Cardiac fibroblast (primary cell): ENCODE measurements around the gene NR3C1.

ENCODE experiments used
- DNase-seq, 2 donors: peaks; one replicate each; pipeline versions ENCODE4 v3.0.0 to v3.0.0-alpha.2; 2010; ENCODE audit warnings: low read depth in 2 of 2
- H3K4me3 ChIP-seq, 2 donors: replicated peaks in 1 of 2; 1 replicate in 1 of 2; 2 replicates in 1 of 2; pipeline ENCODE4 v1.5.1; 2011; ENCODE audit warnings: low read depth in 2 of 2, low read length in 2 of 2, mild to moderate bottlenecking in 2 of 2, moderate library complexity in 1 of 2
- TF ChIP-seq, protein P1 (sequence below): IDR thresholded peaks from one replicate; pipeline ENCODE4 v1.5.1; 2011; ENCODE audit warnings: low read depth, mild to moderate bottlenecking, low read length, inconsistent platforms

NR3C1 gene

GRCh38 chr5:143399616-143400540 lies 3.6 kb downstream of the NR3C1 start:
- TF ChIP-seq, protein P1, sequence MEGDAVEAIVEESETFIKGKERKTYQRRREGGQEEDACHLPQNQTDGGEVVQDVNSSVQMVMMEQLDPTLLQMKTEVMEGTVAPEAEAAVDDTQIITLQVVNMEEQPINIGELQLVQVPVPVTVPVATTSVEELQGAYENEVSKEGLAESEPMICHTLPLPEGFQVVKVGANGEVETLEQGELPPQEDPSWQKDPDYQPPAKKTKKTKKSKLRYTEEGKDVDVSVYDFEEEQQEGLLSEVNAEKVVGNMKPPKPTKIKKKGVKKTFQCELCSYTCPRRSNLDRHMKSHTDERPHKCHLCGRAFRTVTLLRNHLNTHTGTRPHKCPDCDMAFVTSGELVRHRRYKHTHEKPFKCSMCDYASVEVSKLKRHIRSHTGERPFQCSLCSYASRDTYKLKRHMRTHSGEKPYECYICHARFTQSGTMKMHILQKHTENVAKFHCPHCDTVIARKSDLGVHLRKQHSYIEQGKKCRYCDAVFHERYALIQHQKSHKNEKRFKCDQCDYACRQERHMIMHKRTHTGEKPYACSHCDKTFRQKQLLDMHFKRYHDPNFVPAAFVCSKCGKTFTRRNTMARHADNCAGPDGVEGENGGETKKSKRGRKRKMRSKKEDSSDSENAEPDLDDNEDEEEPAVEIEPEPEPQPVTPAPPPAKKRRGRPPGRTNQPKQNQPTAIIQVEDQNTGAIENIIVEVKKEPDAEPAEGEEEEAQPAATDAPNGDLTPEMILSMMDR = no peak
- DNase-seq = peak in 1 of 2 donors; percentile 30
- peak overlapping the region; percentile 16 to 86 for H3K4me3 ChIP-seq

DNA sequence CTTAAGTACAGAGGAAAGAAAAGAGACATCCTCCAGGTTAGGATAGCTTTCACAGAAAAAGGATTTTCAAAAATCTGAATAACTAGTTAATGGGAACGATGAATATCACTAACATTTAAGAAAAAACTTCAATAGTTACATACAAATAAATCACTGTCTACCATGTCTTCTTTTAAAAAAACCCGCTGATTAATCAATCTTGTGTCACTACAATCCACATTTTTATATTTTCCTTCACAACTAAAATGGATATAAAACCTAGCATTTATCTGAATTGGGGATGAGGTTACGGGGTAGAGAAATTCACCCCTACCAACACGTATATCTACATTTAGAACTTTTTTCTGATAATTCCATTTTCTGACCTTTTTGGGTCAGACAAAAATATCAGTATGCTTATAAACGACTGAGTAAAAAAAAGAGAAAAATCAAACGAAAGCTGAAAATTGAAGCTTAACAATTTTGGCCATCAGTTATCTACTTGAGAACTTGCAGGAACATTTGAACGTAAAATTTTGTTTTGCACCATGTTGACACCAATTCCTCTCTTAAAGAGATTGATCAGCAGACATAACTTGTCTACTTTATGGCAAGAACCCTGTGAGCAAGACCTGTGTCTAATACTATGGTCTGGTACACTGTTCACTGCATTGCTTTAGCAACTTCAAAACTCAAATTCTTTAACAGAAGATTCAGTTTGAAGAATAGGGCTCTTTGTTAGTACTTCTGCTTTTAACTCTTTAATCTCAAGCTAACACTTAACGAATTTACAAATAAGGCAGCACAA lies 4.8 kb downstream of the NR3C1 start:
- peak overlapping the region in 1 of 2 donors; percentile 86 for H3K4me3 ChIP-seq
- TF ChIP-seq, protein P1 = no peak
- DNase-seq = peak in 1 of 2 donors; percentile 62

DNA sequence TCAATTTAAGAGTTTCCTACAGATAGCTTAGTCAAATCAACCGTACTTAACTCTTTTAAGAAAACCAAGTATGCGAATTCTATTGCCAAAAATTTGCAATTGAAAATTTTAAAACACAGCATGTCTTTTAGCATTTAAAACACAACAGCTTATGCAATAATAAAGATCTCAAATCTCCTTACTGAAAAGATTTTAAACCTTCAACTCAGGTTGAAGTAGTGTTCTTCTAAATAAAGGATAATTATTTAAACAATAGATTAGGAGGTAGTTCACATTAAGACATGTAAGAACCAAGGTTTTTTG lies 5.5 kb downstream of the NR3C1 start:
- peak in 1 of 2 donors; percentile 42 for DNase-seq
- TF ChIP-seq, protein P1 = no peak
- peak overlapping the region in 1 of 2 donors; percentile 86 for H3K4me3 ChIP-seq

DNA sequence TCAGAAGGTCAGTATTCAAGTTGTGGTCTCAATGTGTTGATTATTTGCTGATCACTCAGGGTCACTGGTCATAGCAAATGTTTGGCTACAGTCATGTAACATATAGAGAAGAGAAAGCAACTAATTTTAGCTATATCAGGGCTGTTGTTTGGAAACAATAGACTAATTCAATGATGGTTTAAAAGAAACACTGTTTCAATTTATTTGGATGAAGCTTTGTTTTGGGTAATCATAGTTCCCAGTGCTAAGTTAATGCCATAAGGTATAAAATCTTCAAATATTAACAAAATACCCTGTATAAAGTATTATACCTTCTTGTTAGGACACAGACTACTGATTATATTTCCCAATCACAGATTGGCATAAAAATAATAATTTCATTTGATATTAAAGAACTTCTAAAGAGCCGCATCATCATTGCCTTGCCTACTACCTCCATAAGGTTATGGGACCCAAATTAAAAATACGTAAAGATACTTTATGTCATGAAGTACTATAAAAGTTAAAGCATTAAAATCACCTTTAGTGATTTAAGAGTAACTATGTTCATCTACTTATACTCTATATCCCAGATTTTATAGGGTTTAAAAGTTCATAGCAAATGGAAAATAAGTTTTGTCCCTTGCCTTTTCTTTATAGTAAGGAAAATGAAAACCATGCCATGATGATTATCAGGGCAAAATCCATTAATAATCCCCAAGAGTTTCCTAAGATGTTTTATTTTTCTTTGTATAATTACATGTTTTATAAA lies 6.0 kb downstream of the NR3C1 start:
- peak in 1 of 2 donors; percentile 34 for DNase-seq
- peak overlapping the region in 1 of 2 donors; percentile 86 for H3K4me3 ChIP-seq
- TF ChIP-seq, protein P1 = no peak

- peak overlapping the region in 1 of 2 donors; percentile 86 for H3K4me3 ChIP-seq
- TF ChIP-seq, protein P1 = no peak
- DNase-seq = no peak
Observed at GRCh38 chr5:143396353-143396940, 7.0 kb downstream of the NR3C1 start.

DNA sequence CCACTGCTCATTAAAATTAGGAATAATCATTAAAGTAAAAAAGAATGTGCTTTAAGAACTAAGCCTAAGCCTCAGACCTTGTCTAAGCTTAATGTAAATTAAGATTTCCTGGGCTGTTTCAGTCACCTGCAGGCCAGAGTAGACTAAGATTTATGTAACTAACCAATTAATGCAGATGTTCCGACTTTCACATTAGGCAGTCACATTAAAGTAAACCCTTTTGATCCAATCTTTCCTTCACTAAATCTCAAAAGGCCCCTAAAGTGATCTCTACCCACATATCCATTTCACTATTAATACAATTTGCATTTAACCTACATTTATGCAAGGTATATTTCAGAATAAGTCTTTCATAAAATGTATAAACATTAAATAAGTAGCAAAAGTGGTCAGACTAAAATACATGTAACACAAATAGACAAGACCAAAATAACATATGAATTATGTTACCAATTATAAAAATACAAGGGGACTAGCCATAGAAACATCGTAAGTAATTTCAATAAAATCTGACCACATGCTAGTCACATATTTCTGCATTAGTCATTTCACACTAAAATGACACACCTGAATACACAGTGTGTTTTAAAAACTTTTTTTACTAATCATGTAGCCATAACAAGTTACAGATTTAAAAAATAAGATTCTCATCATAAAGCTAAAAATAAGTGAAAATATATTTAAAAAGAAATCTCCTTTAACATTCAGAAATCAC lies 7.7 kb downstream of the NR3C1 start:
- TF ChIP-seq, protein P1 = no peak
- H3K4me3 ChIP-seq = no peak overlapping the region
- peak in 1 of 2 donors; percentile 41 for DNase-seq
